ENCODE results near the gene TEAD1. TPM values are rescaled to one million over a fixed set of nuclear protein-coding genes. Genes with fewer than 3 reads are reported as not detected.

The TEAD1 gene
- total RNA-seq: under 1 TPM; 0.25 to 0.83 TPM

DNA sequence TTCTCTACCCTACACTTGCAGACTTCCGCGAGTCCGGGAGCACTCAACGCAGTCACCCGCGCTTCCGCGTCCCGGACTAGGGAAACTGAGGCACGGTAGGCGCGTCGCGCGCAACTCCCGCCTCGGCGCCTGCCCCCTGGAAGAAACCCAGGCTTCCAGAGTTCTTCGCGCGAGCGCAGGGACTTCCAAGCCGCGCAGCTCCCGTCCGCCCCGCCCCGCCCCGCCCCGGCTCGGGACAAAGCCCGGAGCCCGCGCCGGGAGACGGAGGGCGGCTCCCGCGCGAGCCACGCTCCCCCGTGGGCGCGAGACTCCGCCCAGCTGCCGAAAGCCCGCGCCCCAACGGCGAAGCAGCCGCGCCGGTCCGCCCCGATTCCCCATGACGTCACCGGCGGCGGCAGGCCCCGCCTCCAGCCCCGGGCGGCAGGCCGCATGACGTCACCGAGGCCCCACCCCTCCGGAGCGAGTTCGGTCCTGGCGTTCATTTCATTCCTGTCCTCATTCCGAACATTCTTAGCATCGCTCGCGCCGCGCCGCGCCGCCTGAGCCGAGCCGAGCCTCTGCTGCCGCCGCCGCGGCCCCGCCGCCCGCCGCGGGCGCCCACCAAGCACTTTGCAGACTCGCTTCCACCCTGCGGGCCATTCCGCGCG, at the start of gene TEAD1:
Gene TEAD1, plus strand, starts transcription at position 498 of the 647 bp plus-strand sequence.
- Mint-ChIP-seq H3K27ac (no peak within 1 kb of the TSS), H3K36me3 (ENCODE audit: low read depth) (no peaks in the 10 kb centered on the region), H3K4me1 (ENCODE audit: low read depth) (peaks cover 7% of the 10 kb centered on the region), H3K27me3 (peaks cover 65% of the 10 kb centered on the region), H3K9me3 (no peaks in the 10 kb centered on the region), H3K4me3 (peak within 1 kb of the TSS; percentile 75)
- ChIA-PET CTCF (no interaction called here), POLR2A (no interaction called here)
- peak; percentile 92 for ATAC-seq
- intact Hi-C loops (cut with micrococcal nuclease): loop anchor here (10.0 kb wide), 1 partner anchor 211 kb away; no protein-coding TSS in a partner anchor
- peak; percentile 82 for DNase-seq
- TF ChIP-seq, protein P1, sequence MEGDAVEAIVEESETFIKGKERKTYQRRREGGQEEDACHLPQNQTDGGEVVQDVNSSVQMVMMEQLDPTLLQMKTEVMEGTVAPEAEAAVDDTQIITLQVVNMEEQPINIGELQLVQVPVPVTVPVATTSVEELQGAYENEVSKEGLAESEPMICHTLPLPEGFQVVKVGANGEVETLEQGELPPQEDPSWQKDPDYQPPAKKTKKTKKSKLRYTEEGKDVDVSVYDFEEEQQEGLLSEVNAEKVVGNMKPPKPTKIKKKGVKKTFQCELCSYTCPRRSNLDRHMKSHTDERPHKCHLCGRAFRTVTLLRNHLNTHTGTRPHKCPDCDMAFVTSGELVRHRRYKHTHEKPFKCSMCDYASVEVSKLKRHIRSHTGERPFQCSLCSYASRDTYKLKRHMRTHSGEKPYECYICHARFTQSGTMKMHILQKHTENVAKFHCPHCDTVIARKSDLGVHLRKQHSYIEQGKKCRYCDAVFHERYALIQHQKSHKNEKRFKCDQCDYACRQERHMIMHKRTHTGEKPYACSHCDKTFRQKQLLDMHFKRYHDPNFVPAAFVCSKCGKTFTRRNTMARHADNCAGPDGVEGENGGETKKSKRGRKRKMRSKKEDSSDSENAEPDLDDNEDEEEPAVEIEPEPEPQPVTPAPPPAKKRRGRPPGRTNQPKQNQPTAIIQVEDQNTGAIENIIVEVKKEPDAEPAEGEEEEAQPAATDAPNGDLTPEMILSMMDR (IDR thresholded peaks at IDR 0.05): no peak

DNA sequence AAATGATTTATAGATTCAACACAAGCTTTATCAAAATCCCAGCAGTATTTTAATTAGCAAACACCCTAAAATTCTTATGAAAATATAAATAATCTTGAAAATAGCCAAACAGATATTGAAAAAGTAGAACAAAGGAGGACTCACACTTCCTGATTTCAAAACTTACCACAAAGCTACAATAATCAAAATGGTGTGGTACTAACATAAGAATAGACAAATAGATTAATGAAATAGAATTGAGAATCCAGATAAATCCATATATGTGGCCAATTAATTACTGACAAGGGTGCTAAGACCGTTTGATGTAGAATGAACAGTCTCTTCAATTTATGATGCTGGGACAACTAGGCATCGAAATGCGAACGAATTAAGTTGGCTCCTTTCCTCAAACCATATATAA, 49.6 kb upstream of the TEAD1 start:
- Mint-ChIP-seq H3K27me3 (peaks cover 3% of the 10 kb centered on the region), H3K4me1 (ENCODE audit: low read depth) (no peaks in the 10 kb centered on the region), H3K4me3 (no peak overlapping the region), H3K9me3 (peaks cover 12% of the 10 kb centered on the region), H3K27ac (no peak overlapping the region), H3K36me3 (ENCODE audit: low read depth) (no peaks in the 10 kb centered on the region)
- TF ChIP-seq, protein P1 (IDR thresholded peaks at IDR 0.05): no peak
- ATAC-seq (no peak), DNase-seq (no peak)
- intact Hi-C loops (cut with micrococcal nuclease): no loop called here
- ChIA-PET POLR2A (no interaction called here), CTCF (interaction anchor here (1.3 kb wide), 1 partner anchor 25 kb away, joined by 3 read pairs; no protein-coding TSS in a partner anchor)

DNA sequence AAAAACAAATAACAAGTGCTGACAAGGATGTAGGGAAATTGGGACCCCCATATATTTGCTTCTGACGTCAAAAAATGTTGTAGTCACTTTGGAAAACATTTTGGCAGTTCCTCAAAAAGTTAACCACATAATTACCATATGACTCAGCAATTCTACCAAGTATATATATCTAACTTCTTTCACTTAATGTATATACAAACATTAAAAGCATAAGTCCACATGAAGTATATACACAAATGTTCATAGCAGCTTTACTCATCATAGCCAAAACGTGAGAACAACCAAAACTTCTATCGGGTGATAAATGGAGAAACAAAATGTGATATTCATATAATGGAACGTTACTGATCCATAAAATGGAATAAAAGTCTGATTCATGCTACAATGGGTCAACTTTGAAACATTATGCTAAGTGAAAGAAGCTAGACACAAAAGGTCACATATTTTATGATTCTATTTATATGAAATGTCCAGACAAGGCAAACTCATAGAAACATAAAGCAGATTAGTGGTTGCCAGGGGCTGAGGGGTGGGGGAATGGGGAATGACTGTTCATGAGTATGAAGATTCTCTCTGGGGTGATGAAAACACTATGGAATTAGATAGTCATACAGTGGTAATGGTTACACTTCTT, 48.7 kb upstream of the TEAD1 start:
- ATAC-seq: no peak
- intact Hi-C loops (cut with micrococcal nuclease): no loop called here
- H3K27ac Mint-ChIP-seq: no peak overlapping the region
- no peaks in the 10 kb centered on the region for H3K36me3 Mint-ChIP-seq (ENCODE audit: low read depth)
- H3K9me3 Mint-ChIP-seq: peaks cover 12% of the 10 kb centered on the region
- CTCF ChIA-PET: no interaction called here
- no peak overlapping the region for H3K4me3 Mint-ChIP-seq
- POLR2A ChIA-PET: no interaction called here
- TF ChIP-seq, protein P1 (IDR thresholded peaks at IDR 0.05): no peak
- no peaks in the 10 kb centered on the region for H3K4me1 Mint-ChIP-seq (ENCODE audit: low read depth)
- DNase-seq: no peak
- peaks cover 3% of the 10 kb centered on the region for H3K27me3 Mint-ChIP-seq

DNA sequence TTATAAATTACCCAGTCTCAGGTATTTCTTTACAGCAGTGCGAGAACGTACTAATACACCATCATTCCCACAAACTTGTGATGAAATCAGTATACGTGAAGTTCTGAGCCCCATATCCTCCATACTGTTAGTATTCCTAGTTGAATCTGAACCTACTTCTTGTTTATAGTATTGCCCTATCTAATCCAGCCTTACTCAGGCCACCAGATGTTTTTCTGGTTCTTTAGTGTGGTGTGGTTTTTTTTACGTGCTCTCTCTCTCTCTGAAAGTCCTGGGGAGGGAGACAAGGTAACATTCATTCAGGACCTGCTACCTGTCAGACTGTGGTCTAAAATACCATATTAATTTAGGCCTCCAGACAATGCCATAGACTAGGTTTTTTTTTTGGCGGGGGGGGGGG, 47.6 kb upstream of the TEAD1 start:
- ChIA-PET CTCF (no interaction called here), POLR2A (no interaction called here)
- Mint-ChIP-seq H3K36me3 (ENCODE audit: low read depth) (no peaks in the 10 kb centered on the region), H3K4me3 (no peak overlapping the region), H3K27me3 (peaks cover 2% of the 10 kb centered on the region), H3K27ac (no peak overlapping the region), H3K9me3 (peaks cover 10% of the 10 kb centered on the region), H3K4me1 (ENCODE audit: low read depth) (no peaks in the 10 kb centered on the region)
- TF ChIP-seq, protein P1 (IDR thresholded peaks at IDR 0.05): no peak
- no peak for ATAC-seq
- intact Hi-C loops (cut with micrococcal nuclease): no loop called here
- DNase-seq: no peak

DNA sequence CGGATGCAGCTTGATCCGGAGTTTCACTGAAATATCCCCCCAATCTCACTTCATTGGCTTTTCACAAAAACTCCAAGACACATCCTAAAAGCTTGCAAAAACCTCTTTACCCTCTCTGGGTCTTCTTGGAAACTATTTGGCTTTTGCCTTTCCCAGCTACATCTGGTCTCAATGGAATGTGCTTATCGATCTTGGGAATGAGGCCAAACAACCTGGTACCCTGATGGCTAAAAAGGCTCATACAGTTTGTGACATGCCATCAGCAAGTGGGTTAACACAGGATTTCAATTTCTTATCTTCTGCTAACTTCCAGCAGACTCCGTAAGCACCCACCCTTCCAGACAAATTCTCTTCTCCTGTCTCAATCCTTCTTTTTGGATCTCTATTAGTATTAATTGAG, 45.9 kb upstream of the TEAD1 start:
- H3K4me1 Mint-ChIP-seq (ENCODE audit: low read depth): no peaks in the 10 kb centered on the region

More for the DNA sequence above, 45.9 kb upstream of the TEAD1 start:
- no peak overlapping the region for H3K4me3 Mint-ChIP-seq
- intact Hi-C loops (cut with micrococcal nuclease): no loop called here
- TF ChIP-seq, protein P1 (IDR thresholded peaks at IDR 0.05): no peak
- peaks cover 4% of the 10 kb centered on the region for H3K27me3 Mint-ChIP-seq
- no peak overlapping the region for H3K27ac Mint-ChIP-seq
- H3K9me3 Mint-ChIP-seq: peaks cover 6% of the 10 kb centered on the region
- CTCF ChIA-PET: interaction anchor here (1.1 kb wide), 1 partner anchor 29 kb away, joined by 3 read pairs; no protein-coding TSS in a partner anchor
- POLR2A ChIA-PET: no interaction called here
- H3K36me3 Mint-ChIP-seq (ENCODE audit: low read depth): no peaks in the 10 kb centered on the region
- DNase-seq: no peak
- ATAC-seq: no peak
